ENCODE results near the gene THBS3.

The THBS3 gene

DNA sequence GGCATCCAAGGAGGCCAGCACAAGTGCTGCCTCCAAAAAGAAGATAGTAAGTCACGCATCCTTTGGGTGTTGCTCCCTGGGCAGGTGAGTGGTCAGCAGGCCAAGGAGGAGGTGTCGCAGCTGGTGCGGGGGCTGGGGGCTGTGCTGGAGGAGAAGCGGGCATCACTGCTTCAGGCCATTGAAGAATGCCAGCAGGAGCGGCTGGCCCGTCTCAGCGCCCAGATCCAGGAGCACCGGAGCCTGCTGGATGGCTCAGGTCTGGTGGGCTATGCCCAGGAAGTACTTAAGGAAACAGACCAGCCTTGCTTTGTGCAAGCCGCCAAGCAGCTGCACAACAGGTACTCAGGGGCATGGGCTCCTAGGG lies 29.8 kb downstream of the THBS3 start:
- peaks cover 47% of the 10 kb centered on the region for H3K36me3 ChIP-seq (ENCODE audit: control insufficient read depth, insufficient read depth, low read length)
- no peaks in the 10 kb centered on the region for H3K4me1 ChIP-seq (ENCODE audit: control insufficient read depth, insufficient read depth, low read length, poor library complexity, severe bottlenecking)
- H3K9me3 ChIP-seq (ENCODE audit: control insufficient read depth, low read length): no peaks in the 10 kb centered on the region
- WGBS, 2 experiments (ENCODE audit: insufficient coverage in 2 of 2): 90 to 91% methylated on average over 8 to 9 of the region's 9 CpGs
- no peak overlapping the region for H3K4me3 ChIP-seq (ENCODE audit: extremely low read depth, insufficient read depth, low read length, poor library complexity, severe bottlenecking)
- no peak overlapping the region for H3K27ac ChIP-seq (ENCODE audit: low read depth, low read length, severe bottlenecking)

DNA sequence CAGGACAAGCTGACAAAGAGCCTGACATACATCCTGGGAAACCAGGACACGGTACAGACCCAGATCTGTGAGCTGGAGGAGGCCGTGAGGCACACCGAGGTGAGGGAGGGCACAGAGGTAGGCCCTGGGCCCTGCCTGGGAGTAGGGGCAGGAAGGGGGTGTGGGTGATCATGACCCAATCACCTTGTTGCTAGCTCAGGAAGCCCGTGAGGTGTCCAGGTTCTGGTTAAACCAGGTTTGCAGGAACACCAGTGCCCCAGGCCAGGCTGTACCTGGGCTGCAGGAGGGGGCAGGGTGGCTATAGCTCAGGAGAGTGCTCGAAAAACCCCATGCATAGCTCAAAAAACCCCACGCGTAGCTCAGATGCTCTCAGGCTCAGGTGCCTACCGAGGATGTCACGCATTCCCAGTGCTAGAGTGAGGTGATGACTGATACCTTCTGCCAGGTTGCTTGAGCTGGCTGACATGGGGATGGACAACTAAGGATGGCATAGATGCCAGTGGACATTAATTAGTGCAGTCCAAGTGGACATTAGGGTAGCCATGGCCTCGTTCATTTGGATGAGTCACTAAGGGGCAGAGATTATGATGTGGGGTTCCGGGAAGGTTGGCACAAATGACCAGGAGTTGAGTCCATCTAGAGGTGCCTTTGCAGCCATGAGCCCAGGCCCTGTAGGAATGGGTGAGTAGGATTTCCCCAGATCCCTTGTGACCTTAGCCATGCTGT lies 30.3 kb downstream of the THBS3 start:
- H3K36me3 ChIP-seq (ENCODE audit: control insufficient read depth, insufficient read depth, low read length): peaks cover 47% of the 10 kb centered on the region
- no peak overlapping the region for H3K27ac ChIP-seq (ENCODE audit: low read depth, low read length, severe bottlenecking)
- WGBS, 2 experiments (ENCODE audit: insufficient coverage in 2 of 2): 85 to 93% methylated on average over 10 to 11 of the region's 11 CpGs
- no peaks in the 10 kb centered on the region for H3K4me1 ChIP-seq (ENCODE audit: control insufficient read depth, insufficient read depth, low read length, poor library complexity, severe bottlenecking)
- H3K4me3 ChIP-seq (ENCODE audit: extremely low read depth, insufficient read depth, low read length, poor library complexity, severe bottlenecking): no peak overlapping the region
- H3K9me3 ChIP-seq (ENCODE audit: control insufficient read depth, low read length): no peaks in the 10 kb centered on the region

DNA sequence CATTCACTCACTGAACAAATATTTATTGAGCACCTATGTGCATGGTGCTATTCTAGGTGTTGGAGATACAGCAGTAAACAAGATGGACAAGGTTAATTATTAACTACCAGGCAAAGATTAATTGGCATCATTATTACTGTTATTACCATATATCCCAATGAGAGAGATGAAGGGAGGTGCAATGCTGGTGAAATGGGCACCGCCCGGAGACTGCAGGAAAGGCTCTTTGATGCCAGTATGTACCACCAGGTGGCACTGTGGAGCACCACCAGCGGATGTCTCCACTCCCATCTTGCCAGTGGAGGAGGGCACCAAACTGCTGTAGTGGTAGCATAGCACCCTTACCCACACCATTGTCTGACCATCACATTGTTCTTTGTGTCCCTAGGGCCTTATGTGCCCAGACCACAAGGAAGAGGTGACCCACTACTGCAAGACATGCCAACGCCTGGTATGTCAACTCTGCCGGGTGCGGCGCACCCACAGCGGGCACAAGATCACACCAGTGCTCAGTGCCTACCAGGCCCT lies 31.1 kb downstream of the THBS3 start:
- Histone ChIP-seq H3K36me3 (ENCODE audit: control insufficient read depth, insufficient read depth, low read length) (peaks cover 47% of the 10 kb centered on the region), H3K4me3 (ENCODE audit: extremely low read depth, insufficient read depth, low read length, poor library complexity, severe bottlenecking) (no peak overlapping the region), H3K9me3 (ENCODE audit: control insufficient read depth, low read length) (no peaks in the 10 kb centered on the region), H3K27ac (ENCODE audit: low read depth, low read length, severe bottlenecking) (no peak overlapping the region), H3K4me1 (ENCODE audit: control insufficient read depth, insufficient read depth, low read length, poor library complexity, severe bottlenecking) (peaks cover 7% of the 10 kb centered on the region)
- 54 to 92% methylated on average over 5 of the region's 8 CpGs for WGBS, 2 experiments (ENCODE audit: insufficient coverage in 2 of 2)

DNA sequence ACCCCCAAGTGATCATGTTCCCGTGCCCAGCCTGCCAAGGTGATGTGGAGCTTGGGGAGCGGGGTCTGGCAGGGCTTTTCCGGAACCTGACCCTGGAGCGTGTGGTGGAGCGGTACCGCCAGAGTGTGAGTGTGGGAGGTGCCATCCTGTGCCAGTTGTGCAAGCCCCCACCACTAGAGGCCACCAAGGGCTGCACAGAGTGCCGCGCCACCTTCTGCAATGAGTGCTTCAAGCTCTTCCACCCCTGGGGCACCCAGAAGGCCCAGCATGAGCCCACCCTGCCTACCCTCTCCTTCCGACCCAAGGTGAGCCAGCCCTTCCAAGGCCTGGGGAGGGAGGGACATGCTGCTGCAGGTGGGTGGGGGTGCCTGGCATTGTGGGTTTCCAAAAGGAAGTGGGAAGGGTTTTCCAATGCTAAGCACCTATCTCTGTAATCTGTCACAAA lies 31.7 kb downstream of the THBS3 start:
- peaks cover 47% of the 10 kb centered on the region for H3K36me3 ChIP-seq (ENCODE audit: control insufficient read depth, insufficient read depth, low read length)
- WGBS, 2 experiments (ENCODE audit: insufficient coverage in 2 of 2): 100% methylated on average over 2 to 7 of the region's 9 CpGs
- H3K9me3 ChIP-seq (ENCODE audit: control insufficient read depth, low read length): no peaks in the 10 kb centered on the region
- H3K4me1 ChIP-seq (ENCODE audit: control insufficient read depth, insufficient read depth, low read length, poor library complexity, severe bottlenecking): peaks cover 7% of the 10 kb centered on the region
- no peak overlapping the region for H3K4me3 ChIP-seq (ENCODE audit: extremely low read depth, insufficient read depth, low read length, poor library complexity, severe bottlenecking)
- no peak overlapping the region for H3K27ac ChIP-seq (ENCODE audit: low read depth, low read length, severe bottlenecking)

DNA sequence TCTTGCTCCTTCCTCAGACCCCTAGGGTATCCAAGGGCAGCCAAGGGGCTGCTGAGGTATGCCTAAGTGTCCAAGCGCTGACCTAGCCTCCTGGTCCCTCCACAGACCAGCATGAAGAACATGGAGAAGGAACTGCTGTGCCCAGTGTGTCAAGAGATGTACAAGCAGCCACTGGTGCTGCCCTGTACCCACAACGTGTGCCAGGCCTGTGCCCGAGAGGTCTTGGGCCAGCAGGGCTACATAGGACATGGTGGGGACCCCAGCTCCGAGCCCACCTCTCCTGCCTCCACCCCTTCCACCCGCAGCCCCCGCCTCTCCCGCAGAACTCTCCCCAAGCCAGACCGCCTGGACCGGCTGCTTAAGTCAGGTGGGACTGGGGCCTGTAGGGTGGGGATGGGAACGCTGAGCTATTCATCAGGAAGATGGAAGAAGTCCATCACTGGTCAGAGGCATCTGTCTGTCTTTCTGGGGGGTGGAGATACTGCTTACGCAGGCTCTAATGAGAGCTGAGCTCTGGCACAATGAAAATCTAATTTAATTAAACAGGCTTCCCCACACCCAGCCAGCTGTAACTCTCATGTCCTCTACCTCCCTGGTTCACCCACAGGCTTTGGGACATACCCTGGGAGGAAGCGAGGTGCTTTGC lies 32.3 kb downstream of the THBS3 start:
- Histone ChIP-seq H3K36me3 (ENCODE audit: control insufficient read depth, insufficient read depth, low read length) (peaks cover 51% of the 10 kb centered on the region), H3K27ac (ENCODE audit: low read depth, low read length, severe bottlenecking) (no peak overlapping the region), H3K9me3 (ENCODE audit: control insufficient read depth, low read length) (no peaks in the 10 kb centered on the region), H3K4me3 (ENCODE audit: extremely low read depth, insufficient read depth, low read length, poor library complexity, severe bottlenecking) (peak overlapping the region; percentile 90), H3K4me1 (ENCODE audit: control insufficient read depth, insufficient read depth, low read length, poor library complexity, severe bottlenecking) (peaks cover 7% of the 10 kb centered on the region)
- WGBS, 2 experiments (ENCODE audit: insufficient coverage in 2 of 2): 82 to 86% methylated on average over 5 to 6 of the region's 12 CpGs

DNA sequence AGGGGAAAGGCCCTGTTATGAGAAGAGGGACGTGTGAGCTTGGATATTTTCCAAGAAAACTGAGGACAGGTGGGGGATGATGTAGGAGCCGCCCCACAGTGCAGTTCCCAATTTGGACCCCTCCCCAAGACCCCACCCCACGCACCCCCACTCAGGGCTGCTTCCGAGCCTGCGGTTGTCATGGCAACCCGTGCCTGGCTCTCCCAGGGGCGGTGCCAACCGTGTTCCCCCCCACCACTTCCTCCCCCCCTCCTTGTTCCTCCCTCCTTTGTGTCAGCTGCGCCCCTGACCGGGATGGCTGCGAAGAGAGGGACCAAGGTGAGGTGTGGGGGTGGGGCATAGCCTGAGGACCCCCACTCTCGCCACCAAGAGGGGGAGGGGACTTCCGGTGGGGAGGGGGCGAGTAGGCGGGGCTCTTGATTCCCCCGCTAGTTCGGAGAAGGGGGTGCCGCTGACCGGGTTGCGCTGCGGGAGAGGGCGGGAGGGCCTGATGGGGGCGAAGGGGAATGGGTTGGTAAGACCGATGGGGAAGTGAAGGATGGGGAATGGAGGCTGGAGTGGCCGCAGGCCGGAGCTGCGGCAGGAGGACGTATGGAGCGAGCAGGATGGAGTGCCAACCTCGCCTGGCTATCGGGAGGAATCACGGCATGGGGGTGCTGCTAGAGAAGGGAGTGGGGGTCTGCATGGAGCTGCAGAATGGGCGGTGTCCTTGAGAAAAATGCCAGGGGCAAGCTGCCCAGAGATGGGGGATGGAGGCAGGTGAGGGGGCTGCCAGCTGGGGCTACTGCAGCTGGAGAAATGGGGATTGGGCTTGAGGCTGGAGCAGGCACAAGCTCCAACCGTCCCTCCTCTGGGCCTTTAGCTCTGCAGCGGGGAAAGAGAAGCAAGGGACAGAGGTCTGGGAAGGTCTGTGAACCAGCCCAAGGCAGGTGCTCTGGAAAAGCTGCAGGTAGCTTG lies 33.1 kb downstream of the THBS3 start:
- peaks cover 7% of the 10 kb centered on the region for H3K4me1 ChIP-seq (ENCODE audit: control insufficient read depth, insufficient read depth, low read length, poor library complexity, severe bottlenecking)
- peaks cover 53% of the 10 kb centered on the region for H3K36me3 ChIP-seq (ENCODE audit: control insufficient read depth, insufficient read depth, low read length)
- no peaks in the 10 kb centered on the region for H3K9me3 ChIP-seq (ENCODE audit: control insufficient read depth, low read length)
- no peak overlapping the region for H3K27ac ChIP-seq (ENCODE audit: low read depth, low read length, severe bottlenecking)
- WGBS, 2 experiments (ENCODE audit: insufficient coverage in 2 of 2): 8 to 11% methylated on average over 18 to 19 of the region's 35 CpGs
- peak overlapping the region; percentile 90 for H3K4me3 ChIP-seq (ENCODE audit: extremely low read depth, insufficient read depth, low read length, poor library complexity, severe bottlenecking)

DNA sequence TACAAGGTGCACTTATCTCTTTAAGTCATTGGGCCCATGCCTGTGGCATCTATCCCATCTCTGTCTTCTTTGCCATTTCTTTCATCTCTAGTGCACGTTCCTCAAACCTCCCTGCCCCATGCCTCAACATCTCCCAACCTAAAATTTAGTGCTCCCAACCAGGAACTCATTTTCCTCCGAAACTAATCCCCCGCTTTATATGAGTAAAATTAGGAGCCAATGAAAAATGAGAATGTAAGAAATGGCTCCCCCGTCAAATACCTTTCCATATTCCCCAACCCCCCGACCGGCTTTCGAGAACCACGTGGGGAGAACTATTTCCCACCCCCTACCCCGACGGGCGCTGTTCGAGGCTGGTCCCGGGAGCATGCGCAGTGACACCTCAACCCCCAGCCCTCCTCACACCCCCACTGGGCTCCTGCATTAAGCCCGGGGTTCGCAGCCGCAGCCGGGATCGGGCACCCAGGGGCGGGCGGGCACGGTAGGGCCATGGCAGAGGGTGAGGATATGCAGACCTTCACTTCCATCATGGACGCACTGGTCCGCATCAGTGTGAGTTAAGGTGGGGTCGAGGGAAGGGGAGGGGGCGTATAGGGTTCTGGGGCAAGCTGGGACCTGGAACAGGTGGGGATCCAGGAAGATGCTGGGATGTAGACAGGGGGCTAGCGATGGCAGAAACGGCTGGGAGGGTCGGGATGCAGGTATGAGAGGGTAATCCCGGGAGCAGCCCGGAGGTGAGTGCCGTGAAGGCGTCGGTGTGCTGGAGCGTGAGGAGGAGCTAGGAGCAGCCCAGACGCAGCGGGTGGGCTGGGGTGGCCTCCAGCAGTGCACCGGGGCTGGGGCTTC lies 34.0 kb downstream of the THBS3 start, which contains the start of gene TRIM46:
Gene TRIM46 (plus strand): TSS at position 372 of the 846 bp plus-strand sequence. CDS start 118 bp downstream, at position 490.
- 1 to 2% methylated on average over 14 to 20 of the region's 38 CpGs for WGBS, 2 experiments (ENCODE audit: insufficient coverage in 2 of 2)
- H3K36me3 ChIP-seq (ENCODE audit: control insufficient read depth, insufficient read depth, low read length): peaks cover 53% of the 10 kb centered on the region
- H3K27ac ChIP-seq (ENCODE audit: low read depth, low read length, severe bottlenecking): peak within 1 kb of the TSS; percentile 93
- H3K9me3 ChIP-seq (ENCODE audit: control insufficient read depth, low read length): no peaks in the 10 kb centered on the region
- H3K4me3 ChIP-seq (ENCODE audit: extremely low read depth, insufficient read depth, low read length, poor library complexity, severe bottlenecking): peak within 1 kb of the TSS; percentile 90
- peaks cover 7% of the 10 kb centered on the region for H3K4me1 ChIP-seq (ENCODE audit: control insufficient read depth, insufficient read depth, low read length, poor library complexity, severe bottlenecking)

DNA sequence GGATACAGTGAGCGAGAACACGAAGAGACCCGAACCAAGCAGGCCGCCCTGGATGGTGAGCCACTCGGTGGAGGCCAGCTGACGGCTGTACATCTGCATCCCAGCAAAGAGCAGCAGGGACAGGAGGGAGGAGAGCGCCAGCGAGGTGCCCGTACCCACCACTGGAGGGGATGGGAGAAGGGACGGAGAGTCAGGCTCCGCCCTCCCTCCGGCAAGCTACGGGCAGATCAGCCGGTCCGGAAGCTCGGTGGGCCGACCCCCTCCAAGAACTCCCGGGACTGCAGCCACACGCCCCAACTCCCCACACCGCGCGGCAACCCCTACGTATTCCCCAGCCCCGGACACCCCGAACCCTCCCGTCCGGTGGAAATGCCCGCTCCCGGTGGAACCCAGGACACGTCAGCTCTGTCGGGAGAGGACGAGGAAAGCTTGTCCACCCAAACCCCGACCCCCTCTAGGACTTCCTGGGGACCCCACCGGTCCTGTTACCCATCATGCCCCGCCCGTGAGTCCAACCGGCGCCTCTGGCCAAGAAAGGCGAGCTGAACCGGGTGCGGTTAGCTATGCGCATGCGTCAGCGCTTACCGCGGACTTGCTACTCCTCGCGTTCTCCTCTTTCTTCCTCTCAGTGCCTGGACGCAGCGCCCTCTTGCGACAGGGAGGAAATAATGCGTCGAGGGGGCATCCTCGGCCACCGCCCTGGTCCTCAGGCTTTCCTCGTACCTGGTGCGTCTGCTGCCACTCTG lies 34.8 kb downstream of the THBS3 start, which contains the start of gene KRTCAP2:
Gene KRTCAP2 (minus strand): TSS at position 573 of the 746 bp plus-strand sequence. CDS start 80 bp downstream, at position 493.
- Histone ChIP-seq H3K9me3 (ENCODE audit: control insufficient read depth, low read length) (no peaks in the 10 kb centered on the region), H3K36me3 (ENCODE audit: control insufficient read depth, insufficient read depth, low read length) (peaks cover 46% of the 10 kb centered on the region), H3K4me3 (ENCODE audit: extremely low read depth, insufficient read depth, low read length, poor library complexity, severe bottlenecking) (peak within 1 kb of the TSS; percentile 90), H3K4me1 (ENCODE audit: control insufficient read depth, insufficient read depth, low read length, poor library complexity, severe bottlenecking) (peaks cover 7% of the 10 kb centered on the region), H3K27ac (ENCODE audit: low read depth, low read length, severe bottlenecking) (peak within 1 kb of the TSS; percentile 93)
- WGBS, 2 experiments (ENCODE audit: insufficient coverage in 2 of 2): 0% methylated on average over 45 to 50 of the region's 57 CpGs
